ENCODE measurements around the gene NUP98.

The NUP98 gene

DNA sequence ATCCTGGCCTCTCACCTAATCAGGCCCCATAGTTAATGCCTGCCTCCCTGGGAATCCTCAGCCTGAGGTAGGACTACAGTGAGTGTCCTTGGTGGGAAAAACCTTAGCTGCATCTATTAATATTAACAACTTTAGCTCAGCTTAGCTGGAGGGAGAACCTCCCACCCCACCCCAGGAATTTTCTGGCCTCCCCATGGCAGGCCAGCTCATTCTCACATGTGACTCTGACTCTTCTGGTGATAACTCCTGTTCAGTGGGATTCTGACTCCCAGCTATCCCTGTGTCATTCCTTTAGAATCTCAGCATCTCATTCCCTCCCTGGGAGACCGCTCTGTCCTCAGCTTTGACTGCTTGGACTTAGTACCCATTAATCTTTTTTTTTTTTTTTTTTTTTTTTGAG lies 170.1 kb downstream of the NUP98 start:
- DNase-seq = no peak
- Histone ChIP-seq H3K4me1 (no peaks in the 10 kb centered on the region), H3K36me3 (no peaks in the 10 kb centered on the region), H3K9me3 (no peaks in the 10 kb centered on the region), H3K27me3 (no peaks in the 10 kb centered on the region), H3K4me3 (ENCODE audit: low read depth, low read length) (no peak overlapping the region)
- TF ChIP-seq, protein P1, sequence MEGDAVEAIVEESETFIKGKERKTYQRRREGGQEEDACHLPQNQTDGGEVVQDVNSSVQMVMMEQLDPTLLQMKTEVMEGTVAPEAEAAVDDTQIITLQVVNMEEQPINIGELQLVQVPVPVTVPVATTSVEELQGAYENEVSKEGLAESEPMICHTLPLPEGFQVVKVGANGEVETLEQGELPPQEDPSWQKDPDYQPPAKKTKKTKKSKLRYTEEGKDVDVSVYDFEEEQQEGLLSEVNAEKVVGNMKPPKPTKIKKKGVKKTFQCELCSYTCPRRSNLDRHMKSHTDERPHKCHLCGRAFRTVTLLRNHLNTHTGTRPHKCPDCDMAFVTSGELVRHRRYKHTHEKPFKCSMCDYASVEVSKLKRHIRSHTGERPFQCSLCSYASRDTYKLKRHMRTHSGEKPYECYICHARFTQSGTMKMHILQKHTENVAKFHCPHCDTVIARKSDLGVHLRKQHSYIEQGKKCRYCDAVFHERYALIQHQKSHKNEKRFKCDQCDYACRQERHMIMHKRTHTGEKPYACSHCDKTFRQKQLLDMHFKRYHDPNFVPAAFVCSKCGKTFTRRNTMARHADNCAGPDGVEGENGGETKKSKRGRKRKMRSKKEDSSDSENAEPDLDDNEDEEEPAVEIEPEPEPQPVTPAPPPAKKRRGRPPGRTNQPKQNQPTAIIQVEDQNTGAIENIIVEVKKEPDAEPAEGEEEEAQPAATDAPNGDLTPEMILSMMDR (IDR thresholded peaks at IDR 0.05; ENCODE audit: low read depth, low read length) = no peak

DNA sequence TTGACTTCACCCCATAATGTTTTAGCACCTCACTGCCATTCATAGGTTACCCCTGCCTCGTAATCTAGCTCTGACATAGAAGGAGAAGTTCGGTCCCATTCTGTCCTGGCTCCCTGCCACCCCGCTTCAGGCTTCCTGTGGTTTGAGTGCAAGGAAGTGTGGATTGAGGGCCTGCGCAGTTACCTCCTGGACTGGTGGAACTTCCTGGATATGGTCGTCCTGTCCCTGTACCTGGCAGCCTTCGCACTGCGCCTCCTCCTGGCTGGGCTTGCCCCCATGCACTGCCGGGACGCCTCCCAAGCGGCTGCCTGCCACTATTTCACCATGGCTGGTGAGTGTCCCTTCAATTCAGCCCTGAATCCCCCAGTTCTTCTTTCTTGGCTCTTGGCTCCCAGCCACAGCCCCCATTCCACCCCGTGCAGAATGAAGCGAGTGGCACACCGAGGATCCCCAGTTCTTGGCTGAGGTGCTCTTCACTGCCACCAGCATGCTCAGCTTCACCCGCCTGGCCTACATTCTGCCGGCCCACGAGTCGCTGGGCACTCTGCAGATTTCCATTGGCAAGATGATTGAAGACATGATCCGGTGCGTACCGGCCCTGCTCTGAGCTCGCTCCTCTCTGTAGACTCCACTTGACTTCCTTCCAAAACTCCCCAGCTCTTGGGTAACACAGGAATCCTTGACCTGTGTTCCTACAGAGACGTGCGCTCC lies 170.9 kb downstream of the NUP98 start:
- no peak for DNase-seq
- Histone ChIP-seq H3K4me3 (ENCODE audit: low read depth, low read length) (no peak overlapping the region), H3K4me1 (no peaks in the 10 kb centered on the region), H3K9me3 (no peaks in the 10 kb centered on the region), H3K27me3 (no peaks in the 10 kb centered on the region), H3K36me3 (no peaks in the 10 kb centered on the region)
- TF ChIP-seq, protein P1 (IDR thresholded peaks at IDR 0.05; ENCODE audit: low read depth, low read length) = no peak

All from BE2C (cell line).